Epithelial cell of proximal tubule (primary cell): ENCODE data around the gene AACS. TPM values are rescaled to one million over a fixed set of nuclear protein-coding genes. Genes with fewer than 3 reads are reported as not detected.

Experiments
- DNase-seq: peaks from one replicate; pipeline ENCODE4 v3.0.0-alpha.2; 2011; ENCODE audit warnings: low read depth
- H3K4me3 ChIP-seq: 2 replicates; pipeline ENCODE4 v1.5.1; 2011; ENCODE audit warnings: low read depth, mild to moderate bottlenecking, low read length
- CTCF ChIP-seq: conservative IDR thresholded peaks from 2 replicates; pipeline ENCODE4 v1.5.1; 2012; ENCODE audit warnings: low read depth, mild to moderate bottlenecking, low read length
- total RNA-seq: library from RNA; depleted of rRNA; stranded (reverse); fragments of >200 nt; gene quantifications from 2 replicates; pipeline ENCODE4 v1.2.3, GENCODE V29; 2015

AACS gene
- total RNA-seq, 1 donor from 2014 or later, result 20.6 TPM

- TF ChIP-seq CTCF, result no peak
- DNase-seq, result no peak
- no peak overlapping the region for H3K4me3 ChIP-seq
These were observed 31.9 kb upstream of the AACS start for GRCh38 chr12:125033288-125033687.

GRCh38 chr12:125038976-125039625 lies 26.1 kb upstream of the AACS start:
- H3K4me3 ChIP-seq, result no peak overlapping the region
- no peak for DNase-seq
- no peak for TF ChIP-seq CTCF

GRCh38 chr12:125049093-125049458 lies 16.2 kb upstream of the AACS start:
- no peak for DNase-seq
- no peak for TF ChIP-seq CTCF
- H3K4me3 ChIP-seq, result peak overlapping the region; percentile 78

GRCh38 chr12:125050446-125050845 lies 14.8 kb upstream of the AACS start:
- TF ChIP-seq CTCF, result no peak
- no peak for DNase-seq
- no peak overlapping the region for H3K4me3 ChIP-seq

GRCh38 chr12:125050868-125051267 lies 14.4 kb upstream of the AACS start:
- DNase-seq, result no peak
- no peak for TF ChIP-seq CTCF
- H3K4me3 ChIP-seq, result no peak overlapping the region

- H3K4me3 ChIP-seq, result no peak overlapping the region
- TF ChIP-seq CTCF, result no peak
- DNase-seq, result no peak
These were observed 11.4 kb upstream of the AACS start for GRCh38 chr12:125053821-125054220.

GRCh38 chr12:125055591-125055990 lies 9.6 kb upstream of the AACS start:
- TF ChIP-seq CTCF, result no peak
- no peak overlapping the region for H3K4me3 ChIP-seq
- no peak for DNase-seq
